ENCODE measurements around the gene SARS1. TPM values are rescaled to one million over a fixed set of nuclear protein-coding genes. Genes with fewer than 3 reads are reported as not detected.

SARS1 gene
- total RNA-seq, 2 experiments from 2014 or later: 122 to 131 TPM

DNA sequence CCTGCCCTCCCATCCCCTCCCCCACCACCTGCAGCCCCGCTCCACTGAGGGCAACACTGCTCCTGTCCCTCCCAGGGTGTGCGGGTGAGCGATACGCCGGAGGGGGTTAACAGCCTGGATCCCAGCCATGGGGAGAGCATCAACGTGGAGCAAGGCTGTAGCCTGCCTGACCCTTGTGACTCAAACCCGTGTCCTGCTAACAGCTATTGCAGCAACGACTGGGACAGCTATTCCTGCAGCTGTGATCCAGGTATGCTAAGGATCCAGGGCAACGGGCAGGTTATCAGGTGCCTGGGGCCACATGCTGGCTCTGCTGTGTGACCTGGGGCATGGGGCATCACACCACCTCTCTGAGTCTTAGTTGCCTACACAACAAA lies 50.6 kb downstream of the SARS1 start:
- H3K4me3 ChIP-seq (ENCODE audit: low read length): no peak overlapping the region
- ATAC-seq (ENCODE audit: poor library complexity) (no peak), DNase-seq (no peak)
- no peaks in the 10 kb centered on the region for H3K36me3 ChIP-seq (ENCODE audit: insufficient read depth, low read length)
- H3K27me3 ChIP-seq (ENCODE audit: control insufficient read depth in 1 of 2, insufficient read depth in 2 of 2, low read length in 2 of 2): no peaks in the 10 kb centered on the region
- no peaks in the 10 kb centered on the region for H3K27me3 Mint-ChIP-seq
- TF ChIP-seq, protein P1, sequence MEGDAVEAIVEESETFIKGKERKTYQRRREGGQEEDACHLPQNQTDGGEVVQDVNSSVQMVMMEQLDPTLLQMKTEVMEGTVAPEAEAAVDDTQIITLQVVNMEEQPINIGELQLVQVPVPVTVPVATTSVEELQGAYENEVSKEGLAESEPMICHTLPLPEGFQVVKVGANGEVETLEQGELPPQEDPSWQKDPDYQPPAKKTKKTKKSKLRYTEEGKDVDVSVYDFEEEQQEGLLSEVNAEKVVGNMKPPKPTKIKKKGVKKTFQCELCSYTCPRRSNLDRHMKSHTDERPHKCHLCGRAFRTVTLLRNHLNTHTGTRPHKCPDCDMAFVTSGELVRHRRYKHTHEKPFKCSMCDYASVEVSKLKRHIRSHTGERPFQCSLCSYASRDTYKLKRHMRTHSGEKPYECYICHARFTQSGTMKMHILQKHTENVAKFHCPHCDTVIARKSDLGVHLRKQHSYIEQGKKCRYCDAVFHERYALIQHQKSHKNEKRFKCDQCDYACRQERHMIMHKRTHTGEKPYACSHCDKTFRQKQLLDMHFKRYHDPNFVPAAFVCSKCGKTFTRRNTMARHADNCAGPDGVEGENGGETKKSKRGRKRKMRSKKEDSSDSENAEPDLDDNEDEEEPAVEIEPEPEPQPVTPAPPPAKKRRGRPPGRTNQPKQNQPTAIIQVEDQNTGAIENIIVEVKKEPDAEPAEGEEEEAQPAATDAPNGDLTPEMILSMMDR (IDR thresholded peaks at IDR 0.05): no peak
- H3K27ac ChIP-seq (ENCODE audit: low read depth in 1 of 2, low read length in 2 of 2): no peak overlapping the region
- H3K4me3 Mint-ChIP-seq: no peak overlapping the region
- H3K9me3 ChIP-seq (ENCODE audit: control insufficient read depth in 1 of 2, insufficient read depth in 1 of 2, low read length in 2 of 2): no peaks in the 10 kb centered on the region
- peaks cover 6% of the 10 kb centered on the region for H3K4me1 ChIP-seq (ENCODE audit: insufficient read depth, low read length)
- H3K36me3 Mint-ChIP-seq (ENCODE audit: low read depth): no peaks in the 10 kb centered on the region
- CTCF ChIA-PET: interaction anchor here (0.6 to 1.2 kb wide), 4 partner anchors 13 to 269 kb away, joined by 3 to 4 read pairs (median 3); partner anchors contain the start of gene SORT1
- no peaks in the 10 kb centered on the region for H3K9me3 Mint-ChIP-seq
- intact Hi-C loops (cut with DNase I, micrococcal nuclease): loop anchor here in 1 of 2 experiments (5.0 kb wide), 1 partner anchor 228 kb away; the partner anchor contains the start of gene CYB561D1
- POLR2A ChIA-PET: interaction anchor here (0.5 kb wide), 1 partner anchor 132 kb away, joined by 3 read pairs; no protein-coding TSS in a partner anchor
- no peak overlapping the region for H3K27ac Mint-ChIP-seq
- no peaks in the 10 kb centered on the region for H3K4me1 Mint-ChIP-seq (ENCODE audit: low read depth)

DNA sequence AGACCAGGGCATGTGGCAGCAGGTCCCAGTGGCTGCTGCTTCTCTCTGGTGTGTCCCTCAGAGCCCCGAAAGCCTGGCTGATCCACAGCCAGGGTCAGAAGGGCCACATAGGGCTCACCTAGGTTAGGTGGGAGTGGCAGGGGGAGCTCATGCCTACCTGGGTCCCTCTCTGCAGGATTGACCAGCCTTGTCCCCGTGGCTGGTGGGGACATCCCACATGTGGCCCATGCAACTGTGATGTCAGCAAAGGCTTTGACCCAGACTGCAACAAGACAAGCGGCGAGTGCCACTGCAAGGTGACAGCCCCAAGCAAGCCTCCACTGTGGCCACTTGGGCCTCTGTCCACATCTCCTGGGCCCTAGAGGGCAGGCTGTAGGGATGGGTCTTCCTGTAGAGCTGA lies 51.3 kb downstream of the SARS1 start:
- Mint-ChIP-seq H3K36me3 (ENCODE audit: low read depth) (no peaks in the 10 kb centered on the region), H3K4me3 (no peak overlapping the region), H3K4me1 (ENCODE audit: low read depth) (no peaks in the 10 kb centered on the region), H3K9me3 (no peaks in the 10 kb centered on the region), H3K27me3 (no peaks in the 10 kb centered on the region), H3K27ac (no peak overlapping the region)
- POLR2A ChIA-PET: no interaction called here
- TF ChIP-seq, protein P1 (IDR thresholded peaks at IDR 0.05): no peak
- Histone ChIP-seq H3K4me1 (ENCODE audit: insufficient read depth, low read length) (peaks cover 6% of the 10 kb centered on the region), H3K9me3 (ENCODE audit: control insufficient read depth in 1 of 2, insufficient read depth in 1 of 2, low read length in 2 of 2) (no peaks in the 10 kb centered on the region), H3K27me3 (ENCODE audit: control insufficient read depth in 1 of 2, insufficient read depth in 2 of 2, low read length in 2 of 2) (no peaks in the 10 kb centered on the region), H3K4me3 (ENCODE audit: low read length) (no peak overlapping the region), H3K36me3 (ENCODE audit: insufficient read depth, low read length) (no peaks in the 10 kb centered on the region), H3K27ac (ENCODE audit: low read depth in 1 of 2, low read length in 2 of 2) (no peak overlapping the region)
- DNase-seq (no peak), ATAC-seq (ENCODE audit: poor library complexity) (no peak)
- CTCF ChIA-PET: no interaction called here
- intact Hi-C loops (cut with DNase I, micrococcal nuclease): no loop called here

DNA sequence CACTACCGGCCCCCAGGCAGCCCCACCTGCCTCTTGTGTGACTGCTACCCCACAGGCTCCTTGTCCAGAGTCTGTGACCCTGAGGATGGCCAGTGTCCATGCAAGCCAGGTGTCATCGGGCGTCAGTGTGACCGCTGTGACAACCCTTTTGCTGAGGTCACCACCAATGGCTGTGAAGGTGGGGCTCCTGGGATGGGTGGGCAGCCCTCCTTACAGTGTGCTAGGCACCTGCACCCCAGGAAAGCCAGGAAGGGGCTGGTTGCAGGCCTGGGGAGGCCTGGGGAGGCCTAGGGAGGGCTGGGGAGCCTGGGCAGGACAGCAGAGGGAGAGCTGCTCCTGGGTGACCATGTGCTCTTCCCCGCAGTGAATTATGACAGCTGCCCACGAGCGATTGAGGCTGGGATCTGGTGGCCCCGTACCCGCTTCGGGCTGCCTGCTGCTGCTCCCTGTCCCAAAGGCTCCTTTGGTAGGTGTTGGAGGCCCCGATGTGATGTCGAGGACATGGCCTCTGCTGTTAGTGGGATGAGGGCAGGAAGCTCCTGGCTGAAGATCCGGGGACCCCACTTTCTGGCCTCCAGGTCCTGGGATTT lies 52.1 kb downstream of the SARS1 start:
- no peaks in the 10 kb centered on the region for H3K36me3 ChIP-seq (ENCODE audit: insufficient read depth, low read length)
- Mint-ChIP-seq H3K27ac (no peak overlapping the region), H3K4me1 (ENCODE audit: low read depth) (no peaks in the 10 kb centered on the region), H3K4me3 (no peak overlapping the region), H3K9me3 (no peaks in the 10 kb centered on the region), H3K36me3 (ENCODE audit: low read depth) (no peaks in the 10 kb centered on the region), H3K27me3 (no peaks in the 10 kb centered on the region)
- intact Hi-C loops (cut with DNase I, micrococcal nuclease): no loop called here
- H3K4me3 ChIP-seq (ENCODE audit: low read length): no peak overlapping the region
- peaks cover 6% of the 10 kb centered on the region for H3K4me1 ChIP-seq (ENCODE audit: insufficient read depth, low read length)
- ChIA-PET CTCF (no interaction called here), POLR2A (no interaction called here)
- TF ChIP-seq, protein P1 (IDR thresholded peaks at IDR 0.05): no peak
- DNase-seq: no peak
- ATAC-seq (ENCODE audit: poor library complexity): no peak
- H3K9me3 ChIP-seq (ENCODE audit: control insufficient read depth in 1 of 2, insufficient read depth in 1 of 2, low read length in 2 of 2): no peaks in the 10 kb centered on the region
- no peaks in the 10 kb centered on the region for H3K27me3 ChIP-seq (ENCODE audit: control insufficient read depth in 1 of 2, insufficient read depth in 2 of 2, low read length in 2 of 2)
- no peak overlapping the region for H3K27ac ChIP-seq (ENCODE audit: low read depth in 1 of 2, low read length in 2 of 2)

Data from CD4-positive, alpha-beta T cell (primary cell).